K562 (cell line): ENCODE results near the gene MEX3A. TPM values are rescaled to one million over a fixed set of nuclear protein-coding genes. Genes with fewer than 3 reads are reported as not detected.

ENCODE experiments used
- ATF7 ChIP-seq: fragments of 450-650 bp; IDR thresholded peaks from 2 replicates; pipeline ENCODE4 v1.7.1; 2014; ENCODE audit warnings: mild to moderate bottlenecking, moderate library complexity
- CHD4 ChIP-seq: fragments of 200-600 bp; sonication (generic); IDR thresholded peaks from 3 replicates; pipeline ENCODE4 v1.6.1; 2012; ENCODE audit warnings: low read depth, mild to moderate bottlenecking, mixed read lengths, low read length, inconsistent platforms; ENCODE audit not compliant: insufficient read depth, insufficient replicate concordance, poor library complexity, severe bottlenecking
- CREBBP ChIP-seq: IDR thresholded peaks from one replicate; pipeline ENCODE4 v1.6.1; 2012; ENCODE audit warnings: low read depth, mild to moderate bottlenecking, control low read depth, inconsistent platforms, low read length
- DMBX1 ChIP-seq: fragments of 250-450 bp; sonication (Bioruptor Pico); IDR thresholded peaks from 2 replicates; pipeline ENCODE4 v1.8.0; 2022; ENCODE audit warnings: inconsistent platforms, mild to moderate bottlenecking, moderate library complexity, borderline replicate concordance
- JUN ChIP-seq, 2 experiments: sonication (generic) in 1 of 2; formaldehyde crosslinking in 1 of 2; IDR thresholded peaks; 2 replicates each; pipeline versions ENCODE4 v1.6.1 to v1.8.0; 2012 to 2022; ENCODE audit warnings: borderline replicate concordance in 2 of 2, mild to moderate bottlenecking in 2 of 2, improper control_type of control experiment in 1 of 2, low read depth in 1 of 2, low read length in 1 of 2, missing genetic modification reagents in 1 of 2
- KLF10 ChIP-seq: fragments of 250-450 bp; sonication (Bioruptor Pico); IDR thresholded peaks from 2 replicates; pipeline ENCODE4 v1.6.1; 2021; ENCODE audit warnings: matching md5 sums
- NUFIP1 ChIP-seq: fragments of 450-650 bp; IDR thresholded peaks from 2 replicates; pipeline ENCODE4 v1.6.1; 2018; ENCODE audit not compliant: partially characterized antibody
- PHTF2 ChIP-seq: fragments of 250-450 bp; sonication (Bioruptor Pico); IDR thresholded peaks from 2 replicates; pipeline ENCODE4 v1.5.0; 2021; ENCODE audit warnings: mild to moderate bottlenecking
- SMAD1 ChIP-seq: fragments of 150-350 bp; IDR thresholded peaks from 2 replicates; pipeline ENCODE4 v1.6.1; 2014; ENCODE audit warnings: low read length, low read depth; ENCODE audit not compliant: partially characterized antibody
- ZNF449 ChIP-seq: fragments of 250-450 bp; sonication (Bioruptor Pico); IDR thresholded peaks from 2 replicates; pipeline ENCODE4 v1.8.0; 2022; ENCODE audit warnings: moderate library complexity, mild to moderate bottlenecking, inconsistent platforms
- ZNF766 ChIP-seq: fragments of 200-800 bp; sonication (Bioruptor generic); conservative IDR thresholded peaks from 2 replicates; pipeline ENCODE4 v1.6.1; 2016; ENCODE audit warnings: missing genetic modification characterization, missing compliant biosample characterization
- polyA plus RNA-seq, 8 experiments: library from polyadenylated mRNA; depleted of rRNA in 4 of 8; stranded (reverse) in 5 of 8; unstranded in 3 of 8; fragments of >200 nt; fragmentation: Nextera tagmentation in 2 of 8; fragmentation: Illumina TruSeq in 1 of 8; extraction: Ambion mirVana in 2 of 8; extraction: Trizol in 1 of 8; gene quantifications; 2 replicates each; pipeline versions ENCODE4 v1.2.1 to v1.2.3, GENCODE V29; 2011 to 2014; ENCODE audit warnings: inconsistent platforms in 1 of 8, missing spikeins in 1 of 8
- total RNA-seq, 7 experiments: library from RNA; depleted of rRNA in 6 of 7; stranded (reverse); fragments of >200 nt in 6 of 7; fragmentation: Illumina TruSeq in 2 of 7; extraction: Trizol in 2 of 7; gene quantifications; 2 replicates each; pipeline versions ENCODE4 v1.2.1 to v1.2.3, GENCODE V29; 2011 to 2021; ENCODE audit warnings: low replicate concordance in 1 of 7
- TF ChIP-seq, protein P1 (sequence below): sonication (generic); formaldehyde crosslinking; IDR thresholded peaks from 2 replicates; pipeline ENCODE4 v1.8.0; 2023; ENCODE audit warnings: missing genetic modification reagents, mild to moderate bottlenecking, borderline replicate concordance
- TF ChIP-seq, protein P2 (sequence below), 3 experiments: IDR thresholded peaks in 2 of 3; conservative IDR thresholded peaks in 1 of 3; 2 replicates each; pipeline ENCODE4 v1.5.1; 2011 to 2012; ENCODE audit warnings: low read length in 3 of 3, mild to moderate bottlenecking in 3 of 3, control low read depth in 2 of 3, improper control_type of control experiment in 1 of 3, inconsistent platforms in 1 of 3, low read depth in 1 of 3, mixed read lengths in 1 of 3, moderate library complexity in 1 of 3; ENCODE audit not compliant: insufficient read depth in 2 of 3

MEX3A gene
- total and polyA plus RNA-seq, 9 of the 15 experiments (the other 6 are each of a cell fraction or from before 2014, with no cell fraction given) = 0.36 to 13.7 (median 5.2) TPM

DNA sequence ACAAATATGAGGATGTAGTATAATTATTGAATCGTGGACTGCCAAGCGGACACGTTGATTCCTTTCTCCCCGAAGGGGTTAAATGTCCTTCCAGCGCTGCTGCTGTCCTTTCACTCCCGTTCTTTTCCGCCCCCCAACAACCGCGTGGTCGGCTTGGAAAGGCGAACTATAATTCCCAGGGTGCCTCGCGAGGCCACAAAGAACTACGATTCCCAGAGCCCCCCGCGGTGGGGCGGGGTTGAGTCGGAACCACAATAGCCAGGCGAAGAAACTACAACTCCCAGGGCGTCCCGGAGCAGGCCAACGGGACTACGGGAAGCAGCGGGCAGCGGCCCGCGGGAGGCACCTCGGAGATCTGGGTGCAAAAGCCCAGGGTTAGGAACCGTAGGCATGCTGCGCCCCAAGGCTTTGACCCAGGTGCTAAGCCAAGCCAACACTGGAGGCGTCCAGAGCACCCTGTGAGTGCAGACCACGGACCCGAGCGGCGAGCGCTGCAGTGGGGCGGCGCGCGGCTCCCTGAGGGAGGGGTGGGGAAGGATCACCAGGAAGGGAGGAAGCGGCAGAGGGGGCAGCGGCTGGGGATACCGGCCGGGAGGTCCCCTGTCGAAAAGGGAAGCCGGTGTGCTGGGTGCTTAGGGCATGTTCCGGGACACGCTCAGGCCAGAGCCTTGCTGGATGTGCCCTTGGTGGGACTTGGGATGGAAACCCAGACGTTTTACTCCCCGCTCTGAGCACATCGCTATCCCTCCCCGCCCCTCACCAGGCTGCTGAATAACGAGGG, 27.6 kb downstream of the MEX3A start, which contains the start of gene LAMTOR2 (continued):
- TF ChIP-seq ATF7 = peak; percentile 82
- TF ChIP-seq, protein P1, sequence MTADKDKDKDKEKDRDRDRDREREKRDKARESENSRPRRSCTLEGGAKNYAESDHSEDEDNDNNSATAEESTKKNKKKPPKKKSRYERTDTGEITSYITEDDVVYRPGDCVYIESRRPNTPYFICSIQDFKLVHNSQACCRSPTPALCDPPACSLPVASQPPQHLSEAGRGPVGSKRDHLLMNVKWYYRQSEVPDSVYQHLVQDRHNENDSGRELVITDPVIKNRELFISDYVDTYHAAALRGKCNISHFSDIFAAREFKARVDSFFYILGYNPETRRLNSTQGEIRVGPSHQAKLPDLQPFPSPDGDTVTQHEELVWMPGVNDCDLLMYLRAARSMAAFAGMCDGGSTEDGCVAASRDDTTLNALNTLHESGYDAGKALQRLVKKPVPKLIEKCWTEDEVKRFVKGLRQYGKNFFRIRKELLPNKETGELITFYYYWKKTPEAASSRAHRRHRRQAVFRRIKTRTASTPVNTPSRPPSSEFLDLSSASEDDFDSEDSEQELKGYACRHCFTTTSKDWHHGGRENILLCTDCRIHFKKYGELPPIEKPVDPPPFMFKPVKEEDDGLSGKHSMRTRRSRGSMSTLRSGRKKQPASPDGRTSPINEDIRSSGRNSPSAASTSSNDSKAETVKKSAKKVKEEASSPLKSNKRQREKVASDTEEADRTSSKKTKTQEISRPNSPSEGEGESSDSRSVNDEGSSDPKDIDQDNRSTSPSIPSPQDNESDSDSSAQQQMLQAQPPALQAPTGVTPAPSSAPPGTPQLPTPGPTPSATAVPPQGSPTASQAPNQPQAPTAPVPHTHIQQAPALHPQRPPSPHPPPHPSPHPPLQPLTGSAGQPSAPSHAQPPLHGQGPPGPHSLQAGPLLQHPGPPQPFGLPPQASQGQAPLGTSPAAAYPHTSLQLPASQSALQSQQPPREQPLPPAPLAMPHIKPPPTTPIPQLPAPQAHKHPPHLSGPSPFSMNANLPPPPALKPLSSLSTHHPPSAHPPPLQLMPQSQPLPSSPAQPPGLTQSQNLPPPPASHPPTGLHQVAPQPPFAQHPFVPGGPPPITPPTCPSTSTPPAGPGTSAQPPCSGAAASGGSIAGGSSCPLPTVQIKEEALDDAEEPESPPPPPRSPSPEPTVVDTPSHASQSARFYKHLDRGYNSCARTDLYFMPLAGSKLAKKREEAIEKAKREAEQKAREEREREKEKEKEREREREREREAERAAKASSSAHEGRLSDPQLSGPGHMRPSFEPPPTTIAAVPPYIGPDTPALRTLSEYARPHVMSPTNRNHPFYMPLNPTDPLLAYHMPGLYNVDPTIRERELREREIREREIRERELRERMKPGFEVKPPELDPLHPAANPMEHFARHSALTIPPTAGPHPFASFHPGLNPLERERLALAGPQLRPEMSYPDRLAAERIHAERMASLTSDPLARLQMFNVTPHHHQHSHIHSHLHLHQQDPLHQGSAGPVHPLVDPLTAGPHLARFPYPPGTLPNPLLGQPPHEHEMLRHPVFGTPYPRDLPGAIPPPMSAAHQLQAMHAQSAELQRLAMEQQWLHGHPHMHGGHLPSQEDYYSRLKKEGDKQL (CRISPR knock-in tag) = no peak
- no peak for TF ChIP-seq ZNF449
- peak; percentile 20 for TF ChIP-seq SMAD1
- TF ChIP-seq, protein P2, sequence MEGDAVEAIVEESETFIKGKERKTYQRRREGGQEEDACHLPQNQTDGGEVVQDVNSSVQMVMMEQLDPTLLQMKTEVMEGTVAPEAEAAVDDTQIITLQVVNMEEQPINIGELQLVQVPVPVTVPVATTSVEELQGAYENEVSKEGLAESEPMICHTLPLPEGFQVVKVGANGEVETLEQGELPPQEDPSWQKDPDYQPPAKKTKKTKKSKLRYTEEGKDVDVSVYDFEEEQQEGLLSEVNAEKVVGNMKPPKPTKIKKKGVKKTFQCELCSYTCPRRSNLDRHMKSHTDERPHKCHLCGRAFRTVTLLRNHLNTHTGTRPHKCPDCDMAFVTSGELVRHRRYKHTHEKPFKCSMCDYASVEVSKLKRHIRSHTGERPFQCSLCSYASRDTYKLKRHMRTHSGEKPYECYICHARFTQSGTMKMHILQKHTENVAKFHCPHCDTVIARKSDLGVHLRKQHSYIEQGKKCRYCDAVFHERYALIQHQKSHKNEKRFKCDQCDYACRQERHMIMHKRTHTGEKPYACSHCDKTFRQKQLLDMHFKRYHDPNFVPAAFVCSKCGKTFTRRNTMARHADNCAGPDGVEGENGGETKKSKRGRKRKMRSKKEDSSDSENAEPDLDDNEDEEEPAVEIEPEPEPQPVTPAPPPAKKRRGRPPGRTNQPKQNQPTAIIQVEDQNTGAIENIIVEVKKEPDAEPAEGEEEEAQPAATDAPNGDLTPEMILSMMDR (IDR thresholded peaks at IDR 0.05 in 2 of 3, conservative IDR thresholded peaks at IDR 0.05 in 1 of 3; ENCODE audit: insufficient read depth in 2 of 3, low read depth in 1 of 3, low read length in 3 of 3) = peak in 1 of 3 experiments; percentile 17; a peak in 1 of 6 replicates
- TF ChIP-seq NUFIP1 = no peak
- no peak for TF ChIP-seq KLF10 (CRISPR knock-in tag)
- no peak for TF ChIP-seq CHD4
- peak; percentile 53; the same call in 1 of the 2 replicates for TF ChIP-seq JUN (IDR thresholded peaks at IDR 0.05; ENCODE audit: borderline replicate concordance, low read depth, low read length)
- no peak for TF ChIP-seq JUN (CRISPR knock-in tag; IDR thresholded peaks at IDR 0.05; ENCODE audit: borderline replicate concordance)
- peak; percentile 51; the same call in 1 of the 2 replicates for TF ChIP-seq DMBX1
- peak; percentile 98 for TF ChIP-seq ZNF766
- no peak for TF ChIP-seq CREBBP
- TF ChIP-seq PHTF2 (CRISPR knock-in tag) = no peak
